Measurements from ENCODE around the gene NHERF1.

The NHERF1 gene

GRCh38 chr17:74808714-74809430 is 60.4 kb downstream of the NHERF1 start:
- no peak overlapping the region for H3K4me3 ChIP-seq (ENCODE audit: low read depth, low read length)
- no peak for TF ChIP-seq CTCF (IDR thresholded peaks at IDR 0.05; ENCODE audit: low read depth, low read length)

- no peak for TF ChIP-seq CTCF (IDR thresholded peaks at IDR 0.05; ENCODE audit: low read depth, low read length)
- H3K4me3 ChIP-seq (ENCODE audit: low read depth, low read length), result no peak overlapping the region
Observed at GRCh38 chr17:74810699-74811485, 62.5 kb downstream of the NHERF1 start.

- TF ChIP-seq CTCF (IDR thresholded peaks at IDR 0.05; ENCODE audit: low read depth, low read length), result no peak
- no peak overlapping the region for H3K4me3 ChIP-seq (ENCODE audit: low read depth, low read length)
Observed at GRCh38 chr17:74812109-74813009, 63.9 kb downstream of the NHERF1 start.

DNA sequence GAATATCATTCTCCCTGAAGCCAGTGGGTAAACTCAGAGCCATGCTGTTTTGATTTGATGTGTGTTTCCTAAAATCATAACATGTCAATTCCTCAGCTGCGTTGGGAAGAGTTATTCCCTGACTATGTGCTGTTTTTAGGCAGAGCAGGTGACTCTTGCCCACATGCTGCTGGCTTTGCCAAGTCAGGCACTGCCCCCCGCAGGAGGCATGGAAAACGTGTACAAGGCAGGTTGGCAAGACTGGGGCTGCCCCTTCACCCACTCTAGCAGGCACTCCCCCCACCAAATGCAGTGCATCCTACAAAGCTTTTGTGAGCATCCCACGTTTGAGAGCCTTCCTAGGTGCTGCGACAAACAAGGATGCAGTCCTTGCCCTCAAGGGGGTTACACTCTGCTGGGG is 66.0 kb downstream of the NHERF1 start:
- no peak for TF ChIP-seq CTCF (IDR thresholded peaks at IDR 0.05; ENCODE audit: low read depth, low read length)
- no peak overlapping the region for H3K4me3 ChIP-seq (ENCODE audit: low read depth, low read length)

DNA sequence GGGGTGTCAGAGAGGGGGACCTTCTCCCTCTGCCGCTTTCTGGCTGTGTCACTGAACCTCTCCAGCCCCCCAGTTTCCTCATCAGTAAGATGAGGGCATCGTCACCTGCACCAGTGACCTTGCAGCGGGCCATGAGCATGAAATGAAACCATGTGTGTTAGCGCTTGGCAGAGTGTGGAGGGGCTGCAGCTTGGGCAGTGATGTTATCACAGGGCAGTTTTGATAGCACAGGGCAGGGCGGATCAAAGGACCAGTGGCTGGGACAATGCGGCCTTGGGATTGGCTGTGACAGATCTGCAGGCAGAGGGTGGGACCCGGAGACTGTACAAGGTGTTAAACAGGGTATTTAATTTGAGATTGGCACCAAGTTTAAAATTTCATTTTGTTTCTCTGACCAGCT is 66.6 kb downstream of the NHERF1 start:
- H3K4me3 ChIP-seq (ENCODE audit: low read depth, low read length), result no peak overlapping the region
- TF ChIP-seq CTCF (IDR thresholded peaks at IDR 0.05; ENCODE audit: low read depth, low read length), result no peak

DNA sequence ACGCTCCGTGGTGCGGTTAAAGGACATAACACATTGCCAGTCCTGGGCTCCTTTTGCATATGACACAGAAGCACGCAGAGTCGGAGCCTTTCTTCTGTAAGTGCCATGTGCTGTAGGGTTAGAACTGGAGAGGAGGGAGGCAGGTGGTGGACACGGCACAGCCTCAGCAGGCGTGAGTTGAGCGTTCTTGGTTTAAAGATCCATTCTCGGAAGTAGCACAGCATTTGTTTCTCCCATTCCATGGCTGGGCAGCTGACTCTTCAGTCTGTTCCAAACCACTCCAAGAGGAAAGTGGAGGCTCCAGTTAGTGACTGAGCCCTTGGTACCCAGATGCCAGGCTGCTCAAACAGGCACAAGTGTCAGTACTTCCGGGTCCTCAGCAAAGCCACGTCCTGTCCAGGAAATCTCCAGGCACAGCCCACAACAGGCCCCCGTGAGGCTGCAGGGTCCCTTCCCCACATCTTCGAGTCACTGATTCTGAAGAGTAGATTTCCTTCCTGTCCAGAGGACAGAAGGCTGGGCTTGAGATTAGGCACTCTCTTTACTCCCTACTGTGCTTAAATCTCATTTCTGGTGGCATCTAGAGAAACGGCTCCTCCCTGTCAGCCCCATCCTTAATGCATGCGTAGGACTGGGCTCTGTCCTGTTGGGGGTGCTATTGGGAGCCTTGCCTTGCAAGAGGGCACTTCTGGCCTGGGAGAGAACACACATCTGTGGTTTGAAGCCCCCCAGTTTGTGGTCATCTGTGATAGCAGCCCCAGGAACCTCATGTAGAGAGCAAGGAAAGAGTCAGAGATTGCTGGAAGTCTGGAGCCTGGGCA is 67.3 kb downstream of the NHERF1 start:
- peak; percentile 13; the same call in 1 of the 2 replicates for TF ChIP-seq CTCF (IDR thresholded peaks at IDR 0.05; ENCODE audit: low read depth, low read length)
- H3K4me3 ChIP-seq (ENCODE audit: low read depth, low read length), result no peak overlapping the region
